HepG2 (cell line): ENCODE measurements around the gene XPO5. TPM values are rescaled to one million over a fixed set of nuclear protein-coding genes. Genes with fewer than 3 reads are reported as not detected.
A peak's percentile ranks its signal among the peaks of the same experiment; 100 is the strongest.

ENCODE experiments used
- KLF9 ChIP-seq: IDR thresholded peaks from 2 replicates; pipeline ENCODE4 v1.6.1; 2016; ENCODE audit warnings: low read depth
- MIXL1 ChIP-seq: IDR thresholded peaks from 2 replicates; pipeline ENCODE4 v1.6.1; 2016
- ZKSCAN8 ChIP-seq: IDR thresholded peaks from 2 replicates; pipeline ENCODE4 v1.6.1; 2016; ENCODE audit warnings: borderline replicate concordance, missing genetic modification reagents, missing compliant biosample characterization
- ZMAT3 ChIP-seq: sonication (generic); formaldehyde crosslinking; conservative IDR thresholded peaks from 2 replicates; pipeline ENCODE4 v1.7.0; 2021; ENCODE audit warnings: missing genetic modification reagents
- ZNF431 ChIP-seq: sonication (generic); formaldehyde crosslinking; IDR thresholded peaks from 2 replicates; pipeline ENCODE4 v1.9.0; 2022; ENCODE audit warnings: missing genetic modification reagents, low read depth, mild to moderate bottlenecking, borderline replicate concordance
- ZNF629 ChIP-seq: sonication (generic); formaldehyde crosslinking; conservative IDR thresholded peaks from 2 replicates; pipeline ENCODE4 v1.5.0; 2020; ENCODE audit warnings: missing genetic modification reagents
- ZSCAN21 ChIP-seq: sonication (generic); formaldehyde crosslinking; IDR thresholded peaks from 2 replicates; pipeline ENCODE4 v1.8.0; 2022; ENCODE audit warnings: mild to moderate bottlenecking, missing genetic modification reagents, moderate library complexity, borderline replicate concordance
- polyA plus RNA-seq, 8 experiments: library from polyadenylated mRNA; depleted of rRNA in 3 of 8; stranded (reverse) in 7 of 8; unstranded in 1 of 8; fragments of >200 nt; fragmentation: Illumina TruSeq in 4 of 8; extraction: Trizol in 4 of 8; gene quantifications; 2 replicates each; pipeline versions ENCODE4 v1.2.1 to v1.2.3, GENCODE V29; 2011 to 2016; ENCODE audit warnings: low read depth in 4 of 8, missing spikeins in 1 of 8, mixed read lengths in 1 of 8; ENCODE audit not compliant: insufficient read depth in 1 of 8
- total RNA-seq, 5 experiments: library from RNA; depleted of rRNA; stranded (reverse); fragments of >200 nt; fragmentation: Illumina TruSeq; extraction: Trizol; gene quantifications; 2 replicates each; pipeline ENCODE4 v1.2.3, GENCODE V29; 2016; ENCODE audit warnings: low read depth in 1 of 5
- TF ChIP-seq, protein P1 (sequence below): sonication (generic); formaldehyde crosslinking; IDR thresholded peaks from 2 replicates; pipeline ENCODE4 v1.4.0; 2020; ENCODE audit warnings: mild to moderate bottlenecking, missing genetic modification reagents, borderline replicate concordance
- TF ChIP-seq, protein P2 (sequence below): IDR thresholded peaks from 2 replicates; pipeline ENCODE4 v1.6.1; 2016; ENCODE audit warnings: mild to moderate bottlenecking, missing biosample characterization, missing genetic modification reagents
- TF ChIP-seq, protein P3 (sequence below): IDR thresholded peaks from 2 replicates; pipeline ENCODE4 v1.6.1; 2012; ENCODE audit warnings: low read depth, low read length, improper control_type of control experiment
- TF ChIP-seq, protein P4 (sequence below): sonication (generic); formaldehyde crosslinking; IDR thresholded peaks from 2 replicates; pipeline ENCODE4 v1.5.1; 2020; ENCODE audit warnings: missing genetic modification reagents, mild to moderate bottlenecking, borderline replicate concordance
- TF ChIP-seq, protein P5 (sequence below): sonication (generic); formaldehyde crosslinking; IDR thresholded peaks from 2 replicates; pipeline ENCODE4 v1.4.0; 2020; ENCODE audit warnings: missing genetic modification reagents
- TF ChIP-seq, protein P6 (sequence below): fragments of 450-650 bp; IDR thresholded peaks from 2 replicates; pipeline ENCODE4 v1.6.1; 2016
- TF ChIP-seq, protein P7 (sequence below): sonication (generic); formaldehyde crosslinking; IDR thresholded peaks from 2 replicates; pipeline ENCODE4 v1.5.0; 2020; ENCODE audit warnings: mild to moderate bottlenecking, missing genetic modification reagents
- TF ChIP-seq, protein P8 (sequence below): sonication (generic); formaldehyde crosslinking; IDR thresholded peaks from 2 replicates; pipeline ENCODE4 v1.4.0; 2020; ENCODE audit warnings: mild to moderate bottlenecking, missing genetic modification reagents

Gene XPO5
- total and polyA plus RNA-seq, 2 of the 13 experiments (the other 11 are each of a cell fraction or from before 2014, with no cell fraction given): 52.2 to 68.0 TPM

DNA sequence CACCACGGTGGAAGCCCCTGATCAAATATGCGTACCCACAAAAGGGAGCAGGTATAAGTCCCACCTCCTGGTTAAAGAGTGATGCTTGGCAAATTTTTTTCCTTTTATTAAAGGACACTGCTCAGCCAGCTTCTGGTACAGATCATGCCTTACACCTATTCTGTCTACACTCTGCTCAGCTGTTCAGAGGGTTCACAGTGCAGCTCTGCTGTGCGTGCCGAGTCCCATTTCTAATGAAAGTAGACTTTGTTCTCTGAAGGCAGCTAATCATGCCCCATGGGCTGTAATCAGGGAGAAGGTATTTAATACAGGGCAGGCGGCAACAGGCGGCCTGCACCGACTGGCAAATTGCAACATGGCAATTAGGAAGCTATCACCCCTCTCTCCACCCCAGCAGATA is 82.0 kb downstream of the XPO5 start (continued):
- TF ChIP-seq, protein P1, sequence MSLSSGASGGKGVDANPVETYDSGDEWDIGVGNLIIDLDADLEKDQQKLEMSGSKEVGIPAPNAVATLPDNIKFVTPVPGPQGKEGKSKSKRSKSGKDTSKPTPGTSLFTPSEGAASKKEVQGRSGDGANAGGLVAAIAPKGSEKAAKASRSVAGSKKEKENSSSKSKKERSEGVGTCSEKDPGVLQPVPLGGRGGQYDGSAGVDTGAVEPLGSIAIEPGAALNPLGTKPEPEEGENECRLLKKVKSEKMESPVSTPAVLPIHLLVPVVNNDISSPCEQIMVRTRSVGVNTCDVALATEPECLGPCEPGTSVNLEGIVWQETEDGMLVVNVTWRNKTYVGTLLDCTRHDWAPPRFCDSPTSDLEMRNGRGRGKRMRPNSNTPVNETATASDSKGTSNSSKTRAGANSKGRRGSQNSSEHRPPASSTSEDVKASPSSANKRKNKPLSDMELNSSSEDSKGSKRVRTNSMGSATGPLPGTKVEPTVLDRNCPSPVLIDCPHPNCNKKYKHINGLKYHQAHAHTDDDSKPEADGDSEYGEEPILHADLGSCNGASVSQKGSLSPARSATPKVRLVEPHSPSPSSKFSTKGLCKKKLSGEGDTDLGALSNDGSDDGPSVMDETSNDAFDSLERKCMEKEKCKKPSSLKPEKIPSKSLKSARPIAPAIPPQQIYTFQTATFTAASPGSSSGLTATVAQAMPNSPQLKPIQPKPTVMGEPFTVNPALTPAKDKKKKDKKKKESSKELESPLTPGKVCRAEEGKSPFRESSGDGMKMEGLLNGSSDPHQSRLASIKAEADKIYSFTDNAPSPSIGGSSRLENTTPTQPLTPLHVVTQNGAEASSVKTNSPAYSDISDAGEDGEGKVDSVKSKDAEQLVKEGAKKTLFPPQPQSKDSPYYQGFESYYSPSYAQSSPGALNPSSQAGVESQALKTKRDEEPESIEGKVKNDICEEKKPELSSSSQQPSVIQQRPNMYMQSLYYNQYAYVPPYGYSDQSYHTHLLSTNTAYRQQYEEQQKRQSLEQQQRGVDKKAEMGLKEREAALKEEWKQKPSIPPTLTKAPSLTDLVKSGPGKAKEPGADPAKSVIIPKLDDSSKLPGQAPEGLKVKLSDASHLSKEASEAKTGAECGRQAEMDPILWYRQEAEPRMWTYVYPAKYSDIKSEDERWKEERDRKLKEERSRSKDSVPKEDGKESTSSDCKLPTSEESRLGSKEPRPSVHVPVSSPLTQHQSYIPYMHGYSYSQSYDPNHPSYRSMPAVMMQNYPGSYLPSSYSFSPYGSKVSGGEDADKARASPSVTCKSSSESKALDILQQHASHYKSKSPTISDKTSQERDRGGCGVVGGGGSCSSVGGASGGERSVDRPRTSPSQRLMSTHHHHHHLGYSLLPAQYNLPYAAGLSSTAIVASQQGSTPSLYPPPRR: no peak; the same call in 1 of the 2 replicates
- TF ChIP-seq, protein P2, sequence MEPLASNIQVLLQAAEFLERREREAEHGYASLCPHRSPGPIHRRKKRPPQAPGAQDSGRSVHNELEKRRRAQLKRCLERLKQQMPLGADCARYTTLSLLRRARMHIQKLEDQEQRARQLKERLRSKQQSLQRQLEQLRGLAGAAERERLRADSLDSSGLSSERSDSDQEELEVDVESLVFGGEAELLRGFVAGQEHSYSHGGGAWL (CRISPR knock-in tag): 0 out of 2 replicates have a peak, but pooled peaks have one; percentile 34
- TF ChIP-seq, protein P3, sequence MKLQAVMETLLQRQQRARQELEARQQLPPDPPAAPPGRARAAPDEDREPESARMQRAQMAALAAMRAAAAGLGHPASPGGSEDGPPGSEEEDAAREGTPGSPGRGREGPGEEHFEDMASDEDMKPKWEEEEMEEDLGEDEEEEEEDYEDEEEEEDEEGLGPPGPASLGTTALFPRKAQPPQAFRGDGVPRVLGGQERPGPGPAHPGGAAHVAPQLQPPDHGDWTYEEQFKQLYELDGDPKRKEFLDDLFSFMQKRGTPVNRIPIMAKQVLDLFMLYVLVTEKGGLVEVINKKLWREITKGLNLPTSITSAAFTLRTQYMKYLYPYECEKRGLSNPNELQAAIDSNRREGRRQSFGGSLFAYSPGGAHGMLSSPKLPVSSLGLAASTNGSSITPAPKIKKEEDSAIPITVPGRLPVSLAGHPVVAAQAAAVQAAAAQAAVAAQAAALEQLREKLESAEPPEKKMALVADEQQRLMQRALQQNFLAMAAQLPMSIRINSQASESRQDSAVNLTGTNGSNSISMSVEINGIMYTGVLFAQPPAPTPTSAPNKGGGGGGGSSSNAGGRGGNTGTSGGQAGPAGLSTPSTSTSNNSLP: peak; percentile 98
- TF ChIP-seq ZKSCAN8 (CRISPR knock-in tag): peak; percentile 52; the same call in 1 of the 2 replicates
- TF ChIP-seq, protein P4, sequence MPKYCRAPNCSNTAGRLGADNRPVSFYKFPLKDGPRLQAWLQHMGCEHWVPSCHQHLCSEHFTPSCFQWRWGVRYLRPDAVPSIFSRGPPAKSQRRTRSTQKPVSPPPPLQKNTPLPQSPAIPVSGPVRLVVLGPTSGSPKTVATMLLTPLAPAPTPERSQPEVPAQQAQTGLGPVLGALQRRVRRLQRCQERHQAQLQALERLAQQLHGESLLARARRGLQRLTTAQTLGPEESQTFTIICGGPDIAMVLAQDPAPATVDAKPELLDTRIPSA (CRISPR knock-in tag): no peak
- TF ChIP-seq ZNF431 (CRISPR knock-in tag): 0 out of 2 replicates have a peak, but pooled peaks have one; percentile 30
- TF ChIP-seq, protein P5, sequence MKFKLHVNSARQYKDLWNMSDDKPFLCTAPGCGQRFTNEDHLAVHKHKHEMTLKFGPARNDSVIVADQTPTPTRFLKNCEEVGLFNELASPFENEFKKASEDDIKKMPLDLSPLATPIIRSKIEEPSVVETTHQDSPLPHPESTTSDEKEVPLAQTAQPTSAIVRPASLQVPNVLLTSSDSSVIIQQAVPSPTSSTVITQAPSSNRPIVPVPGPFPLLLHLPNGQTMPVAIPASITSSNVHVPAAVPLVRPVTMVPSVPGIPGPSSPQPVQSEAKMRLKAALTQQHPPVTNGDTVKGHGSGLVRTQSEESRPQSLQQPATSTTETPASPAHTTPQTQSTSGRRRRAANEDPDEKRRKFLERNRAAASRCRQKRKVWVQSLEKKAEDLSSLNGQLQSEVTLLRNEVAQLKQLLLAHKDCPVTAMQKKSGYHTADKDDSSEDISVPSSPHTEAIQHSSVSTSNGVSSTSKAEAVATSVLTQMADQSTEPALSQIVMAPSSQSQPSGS (CRISPR knock-in tag): no peak
- 0 out of 2 replicates have a peak, but pooled peaks have one; percentile 41 for TF ChIP-seq ZMAT3 (CRISPR knock-in tag)
- TF ChIP-seq, protein P6, sequence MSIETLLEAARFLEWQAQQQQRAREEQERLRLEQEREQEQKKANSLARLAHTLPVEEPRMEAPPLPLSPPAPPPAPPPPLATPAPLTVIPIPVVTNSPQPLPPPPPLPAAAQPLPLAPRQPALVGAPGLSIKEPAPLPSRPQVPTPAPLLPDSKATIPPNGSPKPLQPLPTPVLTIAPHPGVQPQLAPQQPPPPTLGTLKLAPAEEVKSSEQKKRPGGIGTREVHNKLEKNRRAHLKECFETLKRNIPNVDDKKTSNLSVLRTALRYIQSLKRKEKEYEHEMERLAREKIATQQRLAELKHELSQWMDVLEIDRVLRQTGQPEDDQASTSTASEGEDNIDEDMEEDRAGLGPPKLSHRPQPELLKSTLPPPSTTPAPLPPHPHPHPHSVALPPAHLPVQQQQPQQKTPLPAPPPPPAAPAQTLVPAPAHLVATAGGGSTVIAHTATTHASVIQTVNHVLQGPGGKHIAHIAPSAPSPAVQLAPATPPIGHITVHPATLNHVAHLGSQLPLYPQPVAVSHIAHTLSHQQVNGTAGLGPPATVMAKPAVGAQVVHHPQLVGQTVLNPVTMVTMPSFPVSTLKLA: no peak
- TF ChIP-seq ZNF629 (CRISPR knock-in tag): peak; percentile 54; the same call in 1 of the 2 replicates
- TF ChIP-seq, protein P7, sequence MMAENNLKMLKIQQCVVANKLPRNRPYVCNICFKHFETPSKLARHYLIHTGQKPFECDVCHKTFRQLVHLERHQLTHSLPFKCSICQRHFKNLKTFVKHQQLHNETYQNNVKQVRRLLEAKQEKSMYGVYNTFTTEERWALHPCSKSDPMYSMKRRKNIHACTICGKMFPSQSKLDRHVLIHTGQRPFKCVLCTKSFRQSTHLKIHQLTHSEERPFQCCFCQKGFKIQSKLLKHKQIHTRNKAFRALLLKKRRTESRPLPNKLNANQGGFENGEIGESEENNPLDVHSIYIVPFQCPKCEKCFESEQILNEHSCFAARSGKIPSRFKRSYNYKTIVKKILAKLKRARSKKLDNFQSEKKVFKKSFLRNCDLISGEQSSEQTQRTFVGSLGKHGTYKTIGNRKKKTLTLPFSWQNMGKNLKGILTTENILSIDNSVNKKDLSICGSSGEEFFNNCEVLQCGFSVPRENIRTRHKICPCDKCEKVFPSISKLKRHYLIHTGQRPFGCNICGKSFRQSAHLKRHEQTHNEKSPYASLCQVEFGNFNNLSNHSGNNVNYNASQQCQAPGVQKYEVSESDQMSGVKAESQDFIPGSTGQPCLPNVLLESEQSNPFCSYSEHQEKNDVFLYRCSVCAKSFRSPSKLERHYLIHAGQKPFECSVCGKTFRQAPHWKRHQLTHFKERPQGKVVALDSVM (CRISPR knock-in tag): no peak
- TF ChIP-seq KLF9 (CRISPR knock-in tag): no peak
- no peak for TF ChIP-seq ZSCAN21 (CRISPR knock-in tag)
- peak; percentile 80 for TF ChIP-seq MIXL1 (CRISPR knock-in tag)
- TF ChIP-seq, protein P8, sequence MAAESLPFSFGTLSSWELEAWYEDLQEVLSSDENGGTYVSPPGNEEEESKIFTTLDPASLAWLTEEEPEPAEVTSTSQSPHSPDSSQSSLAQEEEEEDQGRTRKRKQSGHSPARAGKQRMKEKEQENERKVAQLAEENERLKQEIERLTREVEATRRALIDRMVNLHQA: no peak
